Measurements from ENCODE around the gene CTDSP2. TPM values are rescaled to one million over a fixed set of nuclear protein-coding genes. Genes with fewer than 3 reads are reported as not detected.

Gene CTDSP2
- total and polyA plus RNA-seq, 2 of the 8 experiments (the other 6 are each of a cell fraction or from before 2014, with no cell fraction given) = 71.3 to 91.7 TPM

DNA sequence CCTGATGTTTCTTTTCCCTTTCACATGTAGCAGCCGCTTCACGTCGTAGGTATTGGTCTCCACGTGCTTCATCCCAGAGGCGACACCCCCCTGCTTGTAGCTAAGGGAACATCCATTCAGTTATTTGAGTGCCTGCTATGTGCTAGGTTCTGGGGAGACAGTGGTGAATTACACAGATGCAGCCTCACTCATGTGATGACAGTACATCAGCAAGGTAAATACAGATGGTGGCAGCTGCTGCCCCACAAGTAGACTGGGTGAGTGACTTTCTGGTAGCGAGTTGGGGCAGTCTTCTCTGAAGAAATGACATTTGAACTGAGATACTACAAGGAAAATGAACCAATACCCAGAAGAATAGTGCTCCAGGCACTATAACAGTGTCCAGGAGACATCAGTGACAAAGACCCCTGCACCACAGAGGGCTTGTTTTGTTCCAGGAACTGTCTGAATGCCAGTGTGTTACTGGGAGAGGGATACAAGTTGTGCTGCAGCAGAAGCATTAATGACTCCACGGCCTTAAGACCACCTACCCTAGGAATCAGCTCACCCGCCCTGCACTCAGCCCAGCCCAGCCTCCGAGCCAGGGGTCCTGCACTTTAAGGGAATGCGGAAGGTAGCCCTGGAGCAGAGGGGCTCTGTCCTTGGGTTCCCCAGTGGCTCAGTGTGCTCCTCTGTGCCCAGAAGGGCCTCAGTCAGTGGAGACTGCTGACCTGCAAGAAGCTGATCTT is 35.3 kb downstream of the CTDSP2 start (continued):
- TF ChIP-seq, protein P1, sequence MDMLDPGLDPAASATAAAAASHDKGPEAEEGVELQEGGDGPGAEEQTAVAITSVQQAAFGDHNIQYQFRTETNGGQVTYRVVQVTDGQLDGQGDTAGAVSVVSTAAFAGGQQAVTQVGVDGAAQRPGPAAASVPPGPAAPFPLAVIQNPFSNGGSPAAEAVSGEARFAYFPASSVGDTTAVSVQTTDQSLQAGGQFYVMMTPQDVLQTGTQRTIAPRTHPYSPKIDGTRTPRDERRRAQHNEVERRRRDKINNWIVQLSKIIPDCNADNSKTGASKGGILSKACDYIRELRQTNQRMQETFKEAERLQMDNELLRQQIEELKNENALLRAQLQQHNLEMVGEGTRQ (IDR thresholded peaks at IDR 0.05; ENCODE audit: low read length) = no peak
- TF ChIP-seq TBP (IDR thresholded peaks at IDR 0.05; ENCODE audit: low read depth, low read length) = no peak
- TF ChIP-seq, protein P2, sequence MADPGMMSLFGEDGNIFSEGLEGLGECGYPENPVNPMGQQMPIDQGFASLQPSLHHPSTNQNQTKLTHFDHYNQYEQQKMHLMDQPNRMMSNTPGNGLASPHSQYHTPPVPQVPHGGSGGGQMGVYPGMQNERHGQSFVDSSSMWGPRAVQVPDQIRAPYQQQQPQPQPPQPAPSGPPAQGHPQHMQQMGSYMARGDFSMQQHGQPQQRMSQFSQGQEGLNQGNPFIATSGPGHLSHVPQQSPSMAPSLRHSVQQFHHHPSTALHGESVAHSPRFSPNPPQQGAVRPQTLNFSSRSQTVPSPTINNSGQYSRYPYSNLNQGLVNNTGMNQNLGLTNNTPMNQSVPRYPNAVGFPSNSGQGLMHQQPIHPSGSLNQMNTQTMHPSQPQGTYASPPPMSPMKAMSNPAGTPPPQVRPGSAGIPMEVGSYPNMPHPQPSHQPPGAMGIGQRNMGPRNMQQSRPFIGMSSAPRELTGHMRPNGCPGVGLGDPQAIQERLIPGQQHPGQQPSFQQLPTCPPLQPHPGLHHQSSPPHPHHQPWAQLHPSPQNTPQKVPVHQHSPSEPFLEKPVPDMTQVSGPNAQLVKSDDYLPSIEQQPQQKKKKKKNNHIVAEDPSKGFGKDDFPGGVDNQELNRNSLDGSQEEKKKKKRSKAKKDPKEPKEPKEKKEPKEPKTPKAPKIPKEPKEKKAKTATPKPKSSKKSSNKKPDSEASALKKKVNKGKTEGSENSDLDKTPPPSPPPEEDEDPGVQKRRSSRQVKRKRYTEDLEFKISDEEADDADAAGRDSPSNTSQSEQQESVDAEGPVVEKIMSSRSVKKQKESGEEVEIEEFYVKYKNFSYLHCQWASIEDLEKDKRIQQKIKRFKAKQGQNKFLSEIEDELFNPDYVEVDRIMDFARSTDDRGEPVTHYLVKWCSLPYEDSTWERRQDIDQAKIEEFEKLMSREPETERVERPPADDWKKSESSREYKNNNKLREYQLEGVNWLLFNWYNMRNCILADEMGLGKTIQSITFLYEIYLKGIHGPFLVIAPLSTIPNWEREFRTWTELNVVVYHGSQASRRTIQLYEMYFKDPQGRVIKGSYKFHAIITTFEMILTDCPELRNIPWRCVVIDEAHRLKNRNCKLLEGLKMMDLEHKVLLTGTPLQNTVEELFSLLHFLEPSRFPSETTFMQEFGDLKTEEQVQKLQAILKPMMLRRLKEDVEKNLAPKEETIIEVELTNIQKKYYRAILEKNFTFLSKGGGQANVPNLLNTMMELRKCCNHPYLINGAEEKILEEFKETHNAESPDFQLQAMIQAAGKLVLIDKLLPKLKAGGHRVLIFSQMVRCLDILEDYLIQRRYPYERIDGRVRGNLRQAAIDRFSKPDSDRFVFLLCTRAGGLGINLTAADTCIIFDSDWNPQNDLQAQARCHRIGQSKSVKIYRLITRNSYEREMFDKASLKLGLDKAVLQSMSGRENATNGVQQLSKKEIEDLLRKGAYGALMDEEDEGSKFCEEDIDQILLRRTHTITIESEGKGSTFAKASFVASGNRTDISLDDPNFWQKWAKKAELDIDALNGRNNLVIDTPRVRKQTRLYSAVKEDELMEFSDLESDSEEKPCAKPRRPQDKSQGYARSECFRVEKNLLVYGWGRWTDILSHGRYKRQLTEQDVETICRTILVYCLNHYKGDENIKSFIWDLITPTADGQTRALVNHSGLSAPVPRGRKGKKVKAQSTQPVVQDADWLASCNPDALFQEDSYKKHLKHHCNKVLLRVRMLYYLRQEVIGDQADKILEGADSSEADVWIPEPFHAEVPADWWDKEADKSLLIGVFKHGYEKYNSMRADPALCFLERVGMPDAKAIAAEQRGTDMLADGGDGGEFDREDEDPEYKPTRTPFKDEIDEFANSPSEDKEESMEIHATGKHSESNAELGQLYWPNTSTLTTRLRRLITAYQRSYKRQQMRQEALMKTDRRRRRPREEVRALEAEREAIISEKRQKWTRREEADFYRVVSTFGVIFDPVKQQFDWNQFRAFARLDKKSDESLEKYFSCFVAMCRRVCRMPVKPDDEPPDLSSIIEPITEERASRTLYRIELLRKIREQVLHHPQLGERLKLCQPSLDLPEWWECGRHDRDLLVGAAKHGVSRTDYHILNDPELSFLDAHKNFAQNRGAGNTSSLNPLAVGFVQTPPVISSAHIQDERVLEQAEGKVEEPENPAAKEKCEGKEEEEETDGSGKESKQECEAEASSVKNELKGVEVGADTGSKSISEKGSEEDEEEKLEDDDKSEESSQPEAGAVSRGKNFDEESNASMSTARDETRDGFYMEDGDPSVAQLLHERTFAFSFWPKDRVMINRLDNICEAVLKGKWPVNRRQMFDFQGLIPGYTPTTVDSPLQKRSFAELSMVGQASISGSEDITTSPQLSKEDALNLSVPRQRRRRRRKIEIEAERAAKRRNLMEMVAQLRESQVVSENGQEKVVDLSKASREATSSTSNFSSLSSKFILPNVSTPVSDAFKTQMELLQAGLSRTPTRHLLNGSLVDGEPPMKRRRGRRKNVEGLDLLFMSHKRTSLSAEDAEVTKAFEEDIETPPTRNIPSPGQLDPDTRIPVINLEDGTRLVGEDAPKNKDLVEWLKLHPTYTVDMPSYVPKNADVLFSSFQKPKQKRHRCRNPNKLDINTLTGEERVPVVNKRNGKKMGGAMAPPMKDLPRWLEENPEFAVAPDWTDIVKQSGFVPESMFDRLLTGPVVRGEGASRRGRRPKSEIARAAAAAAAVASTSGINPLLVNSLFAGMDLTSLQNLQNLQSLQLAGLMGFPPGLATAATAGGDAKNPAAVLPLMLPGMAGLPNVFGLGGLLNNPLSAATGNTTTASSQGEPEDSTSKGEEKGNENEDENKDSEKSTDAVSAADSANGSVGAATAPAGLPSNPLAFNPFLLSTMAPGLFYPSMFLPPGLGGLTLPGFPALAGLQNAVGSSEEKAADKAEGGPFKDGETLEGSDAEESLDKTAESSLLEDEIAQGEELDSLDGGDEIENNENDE (IDR thresholded peaks at IDR 0.05; ENCODE audit: insufficient replicate concordance, low read length) = no peak
- no peak for TF ChIP-seq POU5F1 (IDR thresholded peaks at IDR 0.05; ENCODE audit: low read depth, low read length)
- TF ChIP-seq EZH2 (IDR thresholded peaks at IDR 0.05; ENCODE audit: low read depth, low read length, severe bottlenecking) = no peak

Measured in H1 (cell line).